ENCODE data around the gene GPATCH8. TPM values are rescaled to one million over a fixed set of nuclear protein-coding genes. Genes with fewer than 3 reads are reported as not detected.

Gene GPATCH8
- total and polyA plus RNA-seq, 2 donors (not counting 1 experiment from before 2014, with no cell fraction given), result 13.7 to 19.3 TPM

DNA sequence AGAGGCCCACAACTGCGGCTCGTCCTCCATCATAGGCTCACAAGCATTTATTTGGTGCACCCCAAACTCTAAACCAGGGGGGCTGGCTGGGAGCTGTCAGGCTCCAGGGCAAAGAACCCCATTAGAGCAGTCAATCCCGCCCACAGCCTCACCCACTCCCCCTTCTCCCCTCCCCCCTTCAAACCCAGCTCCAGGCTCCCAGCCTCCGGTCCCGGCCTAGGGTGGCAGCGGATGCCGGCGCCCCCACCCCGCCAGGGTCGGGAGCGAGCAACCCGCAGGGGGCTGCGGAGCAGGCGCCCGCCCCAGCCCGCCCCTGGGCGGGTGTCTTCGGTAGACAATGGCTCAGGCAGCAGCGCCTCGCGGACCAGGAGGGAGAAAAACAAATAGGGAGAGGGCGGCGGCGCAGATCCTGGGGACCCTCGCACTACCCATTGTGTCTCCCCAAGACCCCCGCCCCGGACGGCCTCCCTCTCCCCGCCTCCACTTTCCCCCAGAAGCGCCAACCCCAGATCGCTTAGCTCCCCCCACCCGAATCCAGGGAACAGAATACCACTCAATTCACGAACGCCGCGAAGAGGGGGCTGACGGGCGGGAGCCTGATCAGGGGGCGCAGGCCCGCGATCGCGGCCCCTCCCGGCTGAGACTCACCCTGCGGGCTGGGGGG is 140.1 kb downstream of the GPATCH8 start:
- Histone ChIP-seq H3K9ac (ENCODE audit: insufficient read depth, low read length) (peak overlapping the region; percentile 52), H4K20me1 (ENCODE audit: control insufficient read depth, extremely low read depth, insufficient read depth, low read length) (no peaks in the 10 kb centered on the region), H3K27me3 (ENCODE audit: control insufficient read depth, insufficient read depth, low read length) (peaks cover 20% of the 10 kb centered on the region), H3K4me3 (replicated peaks in 1 of 4; ENCODE audit: control extremely low read depth in 1 of 4, insufficient read depth in 1 of 4, low read depth in 3 of 4, low read length in 4 of 4) (peak overlapping the region; percentile 50 to 81 (median 58)), H3K79me2 (ENCODE audit: control insufficient read depth, insufficient read depth, low read length) (no peaks in the 10 kb centered on the region), H2AFZ (ENCODE audit: low read length) (peak overlapping the region; percentile 12), H3K27ac (ENCODE audit: insufficient read depth, low read length) (no peak overlapping the region), H3K4me1 (ENCODE audit: control insufficient read depth, extremely low read depth, insufficient read depth, low read length) (peaks cover 5% of the 10 kb centered on the region), H3K9me3 (ENCODE audit: control insufficient read depth, insufficient read depth, low read depth, low read length) (no peaks in the 10 kb centered on the region), H3K4me2 (ENCODE audit: extremely low read depth, insufficient read depth, low read length) (peak overlapping the region; percentile 80), H3K36me3 (ENCODE audit: control insufficient read depth, insufficient read depth, low read length) (no peaks in the 10 kb centered on the region)
- DNase-seq (ENCODE audit: low read depth in 2 of 2), result no peak
- no peak for TF ChIP-seq CTCF (conservative IDR thresholded peaks at IDR 0.05 in 1 of 2, IDR thresholded peaks at IDR 0.05 in 1 of 2; ENCODE audit: low read depth in 1 of 2, low read length in 2 of 2)
- no peak for TF ChIP-seq EZH2 (IDR thresholded peaks at IDR 0.05; ENCODE audit: low read length, missing control alignments)

DNA sequence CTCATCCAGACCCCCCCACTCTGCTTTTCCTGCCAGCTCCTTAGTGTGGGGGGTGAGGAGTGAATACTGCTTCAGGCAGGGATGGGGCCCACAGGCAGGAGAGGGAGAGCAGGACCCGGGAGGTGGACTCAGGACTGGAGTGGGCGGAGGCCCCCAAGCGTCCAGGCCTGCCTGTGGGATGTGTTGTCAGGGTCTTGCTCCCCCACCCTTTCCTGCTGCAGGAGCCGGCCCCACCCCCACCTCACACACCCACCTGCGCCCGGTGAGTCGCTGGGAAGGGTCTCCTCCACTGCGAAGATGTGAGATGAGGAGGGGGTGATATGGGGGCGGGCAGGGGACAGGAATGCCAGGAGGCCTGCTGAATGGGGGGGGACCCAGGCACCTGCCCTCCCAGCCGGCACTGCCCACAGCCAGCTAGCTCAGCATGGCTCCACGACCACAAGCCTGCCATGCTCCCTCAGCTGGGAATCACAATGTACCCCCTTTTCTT is 140.7 kb downstream of the GPATCH8 start:
- Histone ChIP-seq H3K4me3 (replicated peaks in 1 of 4; ENCODE audit: control extremely low read depth in 1 of 4, insufficient read depth in 1 of 4, low read depth in 3 of 4, low read length in 4 of 4) (peak overlapping the region; percentile 50 to 81 (median 58)), H3K79me2 (ENCODE audit: control insufficient read depth, insufficient read depth, low read length) (no peaks in the 10 kb centered on the region), H3K9me3 (ENCODE audit: control insufficient read depth, insufficient read depth, low read depth, low read length) (no peaks in the 10 kb centered on the region), H3K36me3 (ENCODE audit: control insufficient read depth, insufficient read depth, low read length) (no peaks in the 10 kb centered on the region), H3K4me2 (ENCODE audit: extremely low read depth, insufficient read depth, low read length) (peak overlapping the region; percentile 59), H3K27me3 (ENCODE audit: control insufficient read depth, insufficient read depth, low read length) (peaks cover 19% of the 10 kb centered on the region), H3K27ac (ENCODE audit: insufficient read depth, low read length) (no peak overlapping the region), H3K9ac (ENCODE audit: insufficient read depth, low read length) (no peak overlapping the region), H3K4me1 (ENCODE audit: control insufficient read depth, extremely low read depth, insufficient read depth, low read length) (peaks cover 5% of the 10 kb centered on the region), H2AFZ (ENCODE audit: low read length) (no peak overlapping the region), H4K20me1 (ENCODE audit: control insufficient read depth, extremely low read depth, insufficient read depth, low read length) (no peaks in the 10 kb centered on the region)
- TF ChIP-seq EZH2 (IDR thresholded peaks at IDR 0.05; ENCODE audit: low read length, missing control alignments), result no peak
- TF ChIP-seq CTCF (conservative IDR thresholded peaks at IDR 0.05 in 1 of 2, IDR thresholded peaks at IDR 0.05 in 1 of 2; ENCODE audit: low read depth in 1 of 2, low read length in 2 of 2), result no peak
- no peak for DNase-seq (ENCODE audit: low read depth in 2 of 2)

GRCh38 chr17:44361292-44362260 is 141.6 kb downstream of the GPATCH8 start:
- Histone ChIP-seq H3K9ac (ENCODE audit: insufficient read depth, low read length) (no peak overlapping the region), H3K4me1 (ENCODE audit: control insufficient read depth, extremely low read depth, insufficient read depth, low read length) (peaks cover 5% of the 10 kb centered on the region), H2AFZ (ENCODE audit: low read length) (no peak overlapping the region), H3K4me3 (replicated peaks in 1 of 4; ENCODE audit: control extremely low read depth in 1 of 4, insufficient read depth in 1 of 4, low read depth in 3 of 4, low read length in 4 of 4) (peak overlapping the region in 1 of 4 experiments; percentile 81), H4K20me1 (ENCODE audit: control insufficient read depth, extremely low read depth, insufficient read depth, low read length) (no peaks in the 10 kb centered on the region), H3K9me3 (ENCODE audit: control insufficient read depth, insufficient read depth, low read depth, low read length) (no peaks in the 10 kb centered on the region), H3K36me3 (ENCODE audit: control insufficient read depth, insufficient read depth, low read length) (no peaks in the 10 kb centered on the region), H3K27me3 (ENCODE audit: control insufficient read depth, insufficient read depth, low read length) (peaks cover 14% of the 10 kb centered on the region), H3K4me2 (ENCODE audit: extremely low read depth, insufficient read depth, low read length) (no peak overlapping the region), H3K79me2 (ENCODE audit: control insufficient read depth, insufficient read depth, low read length) (no peaks in the 10 kb centered on the region), H3K27ac (ENCODE audit: insufficient read depth, low read length) (no peak overlapping the region)
- TF ChIP-seq CTCF (conservative IDR thresholded peaks at IDR 0.05 in 1 of 2, IDR thresholded peaks at IDR 0.05 in 1 of 2; ENCODE audit: low read depth in 1 of 2, low read length in 2 of 2) (no peak), EZH2 (IDR thresholded peaks at IDR 0.05; ENCODE audit: low read length, missing control alignments) (no peak)
- DNase-seq (ENCODE audit: low read depth in 2 of 2), result no peak

All from fibroblast of lung (primary cell).